Immature natural killer cell (primary cell): Measurements from ENCODE around the gene HOXD9. TPM values are rescaled to one million over a fixed set of nuclear protein-coding genes. Genes with fewer than 3 reads are reported as not detected.

Source experiments
- DNase-seq, 3 donors: peaks; one replicate each; pipeline ENCODE4 v3.0.0; 2022; ENCODE audit warnings: mixed read lengths in 1 of 3
- H3K27ac Mint-ChIP-seq, 6 donors: one replicate each; pipeline ENCODE4 v1.8.0; 2020; ENCODE audit warnings: mixed read lengths in 6 of 6, mild to moderate bottlenecking in 5 of 6, inconsistent platforms in 4 of 6, moderate library complexity in 3 of 6
- H3K27me3 Mint-ChIP-seq, 3 donors: one replicate each; pipeline ENCODE4 v1.8.0; 2020 to 2021; ENCODE audit warnings: low read depth in 3 of 3, mild to moderate bottlenecking in 3 of 3, mixed read lengths in 3 of 3, moderate library complexity in 3 of 3, inconsistent platforms in 1 of 3
- H3K36me3 Mint-ChIP-seq, 3 donors: one replicate each; pipeline ENCODE4 v1.8.0; 2020; ENCODE audit warnings: mixed read lengths in 3 of 3, inconsistent platforms in 2 of 3, mild to moderate bottlenecking in 2 of 3
- H3K4me1 Mint-ChIP-seq, 2 donors: one replicate each; pipeline ENCODE4 v1.8.0; 2020; ENCODE audit warnings: inconsistent platforms in 2 of 2, mild to moderate bottlenecking in 2 of 2, mixed read lengths in 2 of 2, moderate library complexity in 1 of 2
- H3K4me3 Mint-ChIP-seq, 5 donors: one replicate each; pipeline ENCODE4 v1.8.0; 2020; ENCODE audit warnings: mild to moderate bottlenecking in 5 of 5, mixed read lengths in 5 of 5, inconsistent platforms in 3 of 5, moderate library complexity in 3 of 5
- H3K9me3 Mint-ChIP-seq, 6 donors: one replicate each; pipeline ENCODE4 v1.8.0; 2020; ENCODE audit warnings: mild to moderate bottlenecking in 6 of 6, mixed read lengths in 6 of 6, inconsistent platforms in 4 of 6, moderate library complexity in 3 of 6
- polyA plus RNA-seq, 3 donors: library from polyadenylated mRNA; unstranded; fragments of 300-500 nt; fragmentation: Illumina TruSeq; gene quantifications; one replicate each; pipeline ENCODE4 v1.2.3, GENCODE V29; 2021

Gene HOXD9
- polyA plus RNA-seq, 3 donors from 2014 or later: not detected

GRCh38 chr2:176122052-176122682 lies 352 bp upstream of the HOXD9 start:
- Mint-ChIP-seq H3K27me3 (peaks cover 58 to 66% (median 65%) of the 10 kb centered on the region in 3 donors), H3K27ac (no peak overlapping the region), H3K4me3 (peak overlapping the region; percentile 58 to 72 (median 69)), H3K36me3 (peaks cover 0 to 9% (median 3%) of the 10 kb centered on the region in 3 donors), H3K9me3 (peaks cover 0 to 27% (median 6%) of the 10 kb centered on the region in 6 donors), H3K4me1 (peaks cover 11 to 16% of the 10 kb centered on the region in 2 donors)
- DNase-seq: peak in 1 of 3 donors; percentile 37

- peaks cover 0 to 5% (median 3%) of the 10 kb centered on the region in 3 donors for H3K36me3 Mint-ChIP-seq
- H3K9me3 Mint-ChIP-seq: peaks cover 0 to 22% (median 6%) of the 10 kb centered on the region in 6 donors
- DNase-seq: no peak
- H3K27me3 Mint-ChIP-seq: peaks cover 59 to 73% (median 71%) of the 10 kb centered on the region in 3 donors
- peak overlapping the region in 4 of 5 donors; percentile 21 to 53 (median 36) for H3K4me3 Mint-ChIP-seq
- peaks cover 17 to 28% of the 10 kb centered on the region in 2 donors for H3K4me1 Mint-ChIP-seq
- no peak overlapping the region for H3K27ac Mint-ChIP-seq
Observed at GRCh38 chr2:176123411-176124109, 1.0 kb downstream of the HOXD9 start.

GRCh38 chr2:176124110-176124946 lies 1.8 kb downstream of the HOXD9 start:
- Mint-ChIP-seq H3K27ac (no peak overlapping the region), H3K4me3 (peak overlapping the region in 2 of 5 donors; percentile 27 to 44), H3K27me3 (peaks cover 62 to 72% (median 70%) of the 10 kb centered on the region in 3 donors)

GRCh38 chr2:176124947-176125771 lies 2.6 kb downstream of the HOXD9 start:
- DNase-seq: no peak
- no peaks in the 10 kb centered on the region for H3K36me3 Mint-ChIP-seq
- peaks cover 19 to 30% of the 10 kb centered on the region in 2 donors for H3K4me1 Mint-ChIP-seq
- peaks cover 59 to 68% (median 67%) of the 10 kb centered on the region in 3 donors for H3K27me3 Mint-ChIP-seq
- no peak overlapping the region for H3K27ac Mint-ChIP-seq
- H3K9me3 Mint-ChIP-seq: peaks cover 0 to 10% (median 2%) of the 10 kb centered on the region in 6 donors
- H3K4me3 Mint-ChIP-seq: peak overlapping the region in 2 of 5 donors; percentile 24 to 30

More at GRCh38 chr2:176124110-176124946, 1.8 kb downstream of the HOXD9 start:
- H3K4me1 Mint-ChIP-seq: peaks cover 18 to 30% of the 10 kb centered on the region in 2 donors
- no peaks in the 10 kb centered on the region for H3K36me3 Mint-ChIP-seq
- peaks cover 0 to 17% (median 4%) of the 10 kb centered on the region in 6 donors for H3K9me3 Mint-ChIP-seq
- DNase-seq: no peak

- DNase-seq: no peak
- Mint-ChIP-seq H3K27me3 (peaks cover 55 to 66% (median 65%) of the 10 kb centered on the region in 3 donors), H3K4me1 (peaks cover 21 to 32% of the 10 kb centered on the region in 2 donors), H3K4me3 (no peak overlapping the region), H3K36me3 (no peaks in the 10 kb centered on the region), H3K27ac (no peak overlapping the region), H3K9me3 (peaks cover 0 to 7% (median 2%) of the 10 kb centered on the region in 6 donors)
Observed at GRCh38 chr2:176125772-176126054, 3.2 kb downstream of the HOXD9 start.

- peak overlapping the region in 1 of 6 donors; percentile 15 for H3K27ac Mint-ChIP-seq
- H3K36me3 Mint-ChIP-seq: peaks cover 0 to 2% (median 0%) of the 10 kb centered on the region in 3 donors
- H3K4me3 Mint-ChIP-seq: peak overlapping the region in 1 of 5 donors; percentile 14
- peaks cover 0 to 9% (median 1%) of the 10 kb centered on the region in 6 donors for H3K9me3 Mint-ChIP-seq
- H3K4me1 Mint-ChIP-seq: peaks cover 30 to 46% of the 10 kb centered on the region in 2 donors
- H3K27me3 Mint-ChIP-seq: peaks cover 56 to 70% (median 69%) of the 10 kb centered on the region in 3 donors
- peak; percentile 44 to 59 (median 53) for DNase-seq
Observed at GRCh38 chr2:176126929-176127773, 4.6 kb downstream of the HOXD9 start.

- H3K27ac Mint-ChIP-seq: no peak overlapping the region
Observed at GRCh38 chr2:176127774-176128072, 5.2 kb downstream of the HOXD9 start.

GRCh38 chr2:176128172-176128981 lies 5.9 kb downstream of the HOXD9 start:
- Mint-ChIP-seq H3K36me3 (peaks cover 0 to 5% (median 0%) of the 10 kb centered on the region in 3 donors), H3K4me3 (peak overlapping the region; percentile 33 to 64 (median 50)), H3K27ac (peak overlapping the region in 3 of 6 donors; percentile 28 to 84 (median 69)), H3K9me3 (peaks cover 0 to 10% (median 3%) of the 10 kb centered on the region in 6 donors), H3K4me1 (peaks cover 32 to 55% of the 10 kb centered on the region in 2 donors), H3K27me3 (peaks cover 57 to 79% (median 78%) of the 10 kb centered on the region in 3 donors)
- no peak for DNase-seq

More at GRCh38 chr2:176127774-176128072, 5.2 kb downstream of the HOXD9 start:
- Mint-ChIP-seq H3K4me1 (peaks cover 32 to 52% of the 10 kb centered on the region in 2 donors), H3K9me3 (peaks cover 0 to 9% (median 3%) of the 10 kb centered on the region in 6 donors), H3K27me3 (peaks cover 57 to 73% (median 72%) of the 10 kb centered on the region in 3 donors), H3K4me3 (peak overlapping the region in 1 of 5 donors; percentile 60), H3K36me3 (peaks cover 0 to 5% (median 0%) of the 10 kb centered on the region in 3 donors)
- DNase-seq: no peak

GRCh38 chr2:176128982-176129796 lies 6.7 kb downstream of the HOXD9 start, which contains the start of gene HOXD8:
TSS of gene HOXD8 (plus strand) at chr2:176129705. CDS start at chr2:176130367, 662 bp downstream.
- Mint-ChIP-seq H3K4me3 (peak within 1 kb of the TSS; percentile 67 to 82 (median 71)), H3K9me3 (peaks cover 0 to 15% (median 3%) of the 10 kb centered on the region in 6 donors), H3K4me1 (peaks cover 26 to 50% of the 10 kb centered on the region in 2 donors), H3K36me3 (peaks cover 0 to 5% (median 0%) of the 10 kb centered on the region in 3 donors), H3K27ac (peak within 1 kb of the TSS in 2 of 6 donors; percentile 69 to 84), H3K27me3 (peaks cover 54 to 79% (median 78%) of the 10 kb centered on the region in 3 donors)
- no peak for DNase-seq

- H3K9me3 Mint-ChIP-seq: peaks cover 0 to 15% (median 3%) of the 10 kb centered on the region in 6 donors
- peaks cover 56 to 79% (median 74%) of the 10 kb centered on the region in 3 donors for H3K27me3 Mint-ChIP-seq
- no peak overlapping the region for H3K27ac Mint-ChIP-seq
- H3K4me3 Mint-ChIP-seq: peak overlapping the region; percentile 27 to 63 (median 43)
- H3K4me1 Mint-ChIP-seq: peaks cover 26 to 50% of the 10 kb centered on the region in 2 donors
- H3K36me3 Mint-ChIP-seq: peaks cover 0 to 5% (median 0%) of the 10 kb centered on the region in 3 donors
- no peak for DNase-seq
Observed at GRCh38 chr2:176129813-176130146, 7.3 kb downstream of the HOXD9 start.
